A673 (cell line): Measurements from ENCODE around the gene GUCA2B.

Experiments used
- EZH2 ChIP-seq: fragments of 200-600 bp; sonication (generic); IDR thresholded peaks from 2 replicates; pipeline ENCODE4 v1.6.1; 2017; ENCODE audit warnings: borderline replicate concordance, low read depth, mild to moderate bottlenecking, mixed read lengths, antibody characterized with exemption, low read length; ENCODE audit not compliant: poor library complexity, severe bottlenecking
- TF ChIP-seq, protein P1 (sequence below): fragments of 300-800, 200-600 bp; sonication (generic); conservative IDR thresholded peaks from 2 replicates; pipeline ENCODE4 v1.5.1; 2017; ENCODE audit warnings: low read depth, mild to moderate bottlenecking, antibody characterized with exemption, low read length, moderate library complexity, mixed read lengths

DNA sequence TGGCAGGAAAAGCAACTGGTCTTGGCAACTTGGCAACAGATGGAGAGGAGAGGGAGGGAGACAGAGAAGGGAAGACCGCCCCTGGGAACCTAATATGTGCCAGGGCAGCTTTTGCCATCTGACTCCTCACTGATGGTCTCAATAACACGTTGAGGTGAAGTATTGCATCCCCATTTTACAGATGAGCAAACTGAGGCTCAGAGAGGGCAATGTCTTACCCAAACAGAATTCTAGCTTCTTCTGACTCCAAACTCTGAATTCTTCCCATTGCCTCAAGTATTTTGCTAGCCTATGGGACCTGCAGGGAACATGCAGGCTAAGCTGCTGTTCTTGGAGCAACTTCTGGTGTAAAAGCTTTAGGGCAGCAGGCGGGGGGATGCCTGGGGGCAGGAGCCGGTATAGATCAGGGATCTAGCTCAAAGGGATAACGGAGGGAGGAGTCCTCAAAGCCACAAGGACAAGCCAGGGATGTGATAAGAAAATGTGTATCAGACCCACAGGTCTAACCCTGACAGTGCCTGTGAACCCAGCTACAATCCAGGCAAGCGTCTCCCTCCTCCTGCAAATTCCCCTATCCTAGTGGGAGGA is 18.6 kb downstream of the GUCA2B start:
- TF ChIP-seq, protein P1, sequence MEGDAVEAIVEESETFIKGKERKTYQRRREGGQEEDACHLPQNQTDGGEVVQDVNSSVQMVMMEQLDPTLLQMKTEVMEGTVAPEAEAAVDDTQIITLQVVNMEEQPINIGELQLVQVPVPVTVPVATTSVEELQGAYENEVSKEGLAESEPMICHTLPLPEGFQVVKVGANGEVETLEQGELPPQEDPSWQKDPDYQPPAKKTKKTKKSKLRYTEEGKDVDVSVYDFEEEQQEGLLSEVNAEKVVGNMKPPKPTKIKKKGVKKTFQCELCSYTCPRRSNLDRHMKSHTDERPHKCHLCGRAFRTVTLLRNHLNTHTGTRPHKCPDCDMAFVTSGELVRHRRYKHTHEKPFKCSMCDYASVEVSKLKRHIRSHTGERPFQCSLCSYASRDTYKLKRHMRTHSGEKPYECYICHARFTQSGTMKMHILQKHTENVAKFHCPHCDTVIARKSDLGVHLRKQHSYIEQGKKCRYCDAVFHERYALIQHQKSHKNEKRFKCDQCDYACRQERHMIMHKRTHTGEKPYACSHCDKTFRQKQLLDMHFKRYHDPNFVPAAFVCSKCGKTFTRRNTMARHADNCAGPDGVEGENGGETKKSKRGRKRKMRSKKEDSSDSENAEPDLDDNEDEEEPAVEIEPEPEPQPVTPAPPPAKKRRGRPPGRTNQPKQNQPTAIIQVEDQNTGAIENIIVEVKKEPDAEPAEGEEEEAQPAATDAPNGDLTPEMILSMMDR, result no peak
- TF ChIP-seq EZH2, result no peak
